ENCODE data around the gene ASTN2. TPM values are rescaled to one million over a fixed set of nuclear protein-coding genes. Genes with fewer than 3 reads are reported as not detected.

The ASTN2 gene
- total RNA-seq, 1 donor = 3.1 TPM

DNA sequence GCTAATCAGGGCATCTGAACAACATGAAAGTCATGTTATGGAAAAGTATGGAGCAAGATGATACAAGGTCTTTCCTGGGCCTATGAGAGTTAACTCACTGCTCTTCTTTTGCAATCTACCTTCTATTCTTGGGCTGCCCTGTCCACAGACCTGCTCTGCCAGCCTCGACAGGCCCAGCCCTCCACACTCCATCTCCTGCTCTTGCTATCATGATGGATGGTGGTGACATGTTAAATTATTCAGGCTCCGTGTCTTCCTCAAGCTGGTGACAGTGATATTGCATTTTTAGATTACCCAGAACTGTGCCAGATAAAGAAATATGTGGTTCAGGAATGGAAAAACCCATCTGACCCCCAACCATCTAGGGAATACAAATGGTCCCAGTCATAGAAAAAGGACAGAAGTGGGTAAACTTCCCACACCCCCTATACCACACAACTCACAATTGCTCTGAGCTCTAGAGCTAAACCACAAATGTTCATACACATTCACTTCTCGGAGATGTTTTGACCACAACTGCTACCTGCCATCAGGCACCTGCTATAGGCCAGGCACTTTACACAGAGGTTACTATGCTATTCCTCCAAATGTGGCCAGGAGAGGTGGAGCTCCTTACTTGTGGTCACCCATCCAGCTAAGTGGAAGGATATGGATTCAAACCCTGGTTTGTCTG lies 311.3 kb downstream of the ASTN2 start:
- Histone ChIP-seq H3K9me3 (ENCODE audit: low read depth, low read length) (no peaks in the 10 kb centered on the region), H3K4me1 (ENCODE audit: insufficient read depth, low read length) (no peaks in the 10 kb centered on the region), H3K4me3 (ENCODE audit: low read length) (no peak overlapping the region), H3K27me3 (ENCODE audit: insufficient read depth, low read length) (no peaks in the 10 kb centered on the region)

DNA sequence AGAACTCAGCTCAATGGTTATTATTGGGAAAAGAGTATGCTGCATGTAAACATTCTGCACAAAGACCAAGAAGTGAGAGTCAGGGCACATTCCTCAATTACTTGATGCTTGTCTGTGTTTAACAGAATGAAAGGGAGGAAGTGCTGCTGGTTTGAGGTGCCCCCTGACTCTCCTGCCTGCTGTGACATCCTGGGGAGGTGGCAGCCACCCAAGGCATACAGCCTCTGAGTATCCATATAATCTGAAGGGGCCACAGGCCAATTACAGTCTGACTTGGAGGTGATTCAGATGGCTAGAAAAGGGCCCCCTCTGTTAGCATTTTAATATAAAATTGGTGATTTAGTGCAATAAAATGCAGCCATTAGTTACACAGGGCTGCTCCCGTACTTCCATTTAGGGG lies 313.8 kb downstream of the ASTN2 start:
- Histone ChIP-seq H3K4me3 (ENCODE audit: low read length) (no peak overlapping the region), H3K27me3 (ENCODE audit: insufficient read depth, low read length) (no peaks in the 10 kb centered on the region), H3K4me1 (ENCODE audit: insufficient read depth, low read length) (no peaks in the 10 kb centered on the region), H3K9me3 (ENCODE audit: low read depth, low read length) (no peaks in the 10 kb centered on the region)

DNA sequence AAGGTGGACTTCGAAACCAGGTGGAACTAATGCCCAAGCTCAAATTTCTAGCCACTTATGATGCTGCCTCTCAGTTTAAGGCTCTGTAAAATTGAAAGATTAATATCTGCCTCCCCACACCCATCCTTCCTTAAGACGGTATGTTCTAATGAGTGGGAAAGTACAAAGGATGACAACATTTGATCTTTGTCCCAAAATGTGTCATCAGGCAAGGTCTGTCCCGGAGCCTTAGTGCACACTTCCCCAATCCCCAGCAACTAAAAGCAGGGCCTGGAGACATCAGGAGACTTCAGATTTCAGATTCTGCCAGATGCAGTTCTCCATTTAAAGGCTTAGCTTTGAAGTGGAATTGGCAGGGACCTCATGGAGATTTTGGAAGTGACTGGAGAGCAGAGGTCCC lies 316.5 kb downstream of the ASTN2 start:
- Histone ChIP-seq H3K4me3 (ENCODE audit: low read length) (no peak overlapping the region), H3K9me3 (ENCODE audit: low read depth, low read length) (no peaks in the 10 kb centered on the region), H3K4me1 (ENCODE audit: insufficient read depth, low read length) (no peaks in the 10 kb centered on the region), H3K27me3 (ENCODE audit: insufficient read depth, low read length) (no peaks in the 10 kb centered on the region)

DNA sequence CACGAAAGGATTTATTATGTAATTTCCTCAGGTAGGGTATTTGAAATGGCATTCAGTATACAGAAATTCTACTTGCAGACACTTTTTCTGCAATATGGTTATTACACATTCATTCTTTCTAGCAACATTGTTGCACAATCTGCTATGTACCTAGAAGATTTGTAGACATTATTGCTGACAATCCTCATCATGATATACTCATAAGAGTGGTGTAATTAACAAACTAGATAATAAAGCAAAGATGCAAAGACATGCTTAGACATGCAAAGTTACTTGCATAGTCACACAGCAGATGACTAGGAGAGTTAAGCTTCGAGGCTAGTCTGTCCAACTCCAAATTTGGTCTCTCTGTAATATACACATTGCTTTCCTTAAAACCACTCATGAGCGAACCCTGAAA lies 317.1 kb downstream of the ASTN2 start:
- no peak overlapping the region for H3K4me3 ChIP-seq (ENCODE audit: low read length)
- no peaks in the 10 kb centered on the region for H3K4me1 ChIP-seq (ENCODE audit: insufficient read depth, low read length)
- no peaks in the 10 kb centered on the region for H3K27me3 ChIP-seq (ENCODE audit: insufficient read depth, low read length)
- no peaks in the 10 kb centered on the region for H3K9me3 ChIP-seq (ENCODE audit: low read depth, low read length)

DNA sequence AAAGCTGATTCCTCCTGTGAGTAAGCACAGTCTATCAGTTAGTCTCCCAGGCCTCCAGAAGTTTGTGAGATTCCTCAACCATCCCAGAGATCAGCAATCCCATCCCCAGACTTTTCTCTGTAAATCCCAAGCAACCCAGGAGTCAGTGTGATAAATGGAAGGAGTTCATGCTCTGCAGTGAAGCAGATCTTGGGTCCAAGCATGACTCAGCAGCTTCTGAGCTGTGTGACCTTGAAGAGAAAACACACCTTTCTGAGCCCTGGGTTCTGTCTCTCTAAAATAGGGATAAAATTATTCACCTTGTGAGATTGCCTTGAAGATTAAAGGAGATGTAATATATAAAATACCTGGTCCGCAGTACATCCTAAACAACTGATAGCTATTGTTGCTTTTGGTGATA lies 318.7 kb downstream of the ASTN2 start:
- Histone ChIP-seq H3K9me3 (ENCODE audit: low read depth, low read length) (no peaks in the 10 kb centered on the region), H3K4me3 (ENCODE audit: low read length) (no peak overlapping the region), H3K4me1 (ENCODE audit: insufficient read depth, low read length) (no peaks in the 10 kb centered on the region), H3K27me3 (ENCODE audit: insufficient read depth, low read length) (no peaks in the 10 kb centered on the region)

DNA sequence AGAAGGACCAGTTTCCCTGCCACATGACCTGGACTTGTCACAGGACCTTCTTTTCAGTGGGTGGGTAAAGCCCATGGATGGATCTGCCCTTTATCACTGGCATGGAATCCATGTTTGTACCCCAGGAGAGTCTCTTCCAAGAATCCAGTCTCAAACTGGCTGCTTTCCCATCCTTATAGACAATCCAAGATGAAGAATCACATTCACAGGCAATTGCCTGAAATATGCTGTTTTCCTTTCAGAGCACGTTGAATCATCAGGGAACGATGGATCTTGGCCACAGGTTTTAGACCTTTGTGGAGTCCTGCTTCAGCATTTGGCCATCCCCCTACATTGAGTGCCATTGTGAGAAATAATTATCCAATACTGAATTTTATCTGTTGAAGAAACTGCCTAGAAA lies 319.8 kb downstream of the ASTN2 start:
- no peaks in the 10 kb centered on the region for H3K27me3 ChIP-seq (ENCODE audit: insufficient read depth, low read length)

DNA sequence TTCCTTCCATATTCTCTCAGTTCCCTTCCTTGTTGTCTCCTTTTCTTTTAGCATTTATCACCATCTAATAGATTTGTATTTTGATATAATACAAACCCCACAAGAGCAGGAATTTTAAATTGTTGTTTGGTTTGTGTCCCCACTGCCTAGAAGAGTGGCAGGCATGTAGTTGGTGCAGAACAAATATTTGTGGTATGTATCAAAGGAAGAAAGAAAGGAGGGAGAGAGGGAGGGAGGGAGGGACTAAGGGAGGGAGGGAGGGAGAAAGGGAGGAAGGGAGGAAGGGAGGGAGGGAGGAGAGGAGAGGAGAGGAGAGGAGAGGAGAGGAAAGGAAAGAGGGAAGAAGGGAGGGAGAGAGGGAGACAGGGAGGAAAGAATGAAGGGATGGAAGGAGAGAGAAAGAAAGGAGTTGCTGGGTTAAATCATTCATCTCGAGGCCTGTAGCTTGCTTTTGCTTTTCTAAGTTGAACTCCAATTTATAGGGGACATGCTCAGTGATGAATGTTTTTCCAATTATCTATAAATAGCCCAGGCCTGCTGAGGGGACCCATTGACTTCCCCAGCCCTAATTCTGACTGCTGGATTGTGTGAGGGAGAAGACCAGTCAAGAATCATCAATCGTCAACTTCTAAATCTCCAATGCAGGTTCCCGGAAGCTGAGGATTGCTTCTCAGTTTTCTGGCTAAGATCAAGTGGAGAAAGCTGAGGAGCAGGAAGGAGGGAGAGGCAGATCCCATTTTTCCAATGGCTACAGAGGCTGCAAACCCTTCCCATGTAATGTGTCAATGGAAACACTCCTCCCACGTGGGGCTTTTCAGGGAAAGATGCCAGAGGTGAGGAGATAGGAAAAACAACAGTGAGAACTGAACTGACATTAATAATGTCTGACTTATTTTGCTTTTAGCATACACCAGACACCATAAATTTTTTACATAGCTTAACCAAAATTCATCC lies 320.7 kb downstream of the ASTN2 start:
- H3K4me3 ChIP-seq (ENCODE audit: low read length) = no peak overlapping the region
- no peaks in the 10 kb centered on the region for H3K9me3 ChIP-seq (ENCODE audit: low read depth, low read length)
- H3K4me1 ChIP-seq (ENCODE audit: insufficient read depth, low read length) = no peaks in the 10 kb centered on the region
- no peaks in the 10 kb centered on the region for H3K27me3 ChIP-seq (ENCODE audit: insufficient read depth, low read length)

More for the DNA sequence above, 319.8 kb downstream of the ASTN2 start:
- H3K4me1 ChIP-seq (ENCODE audit: insufficient read depth, low read length) = no peaks in the 10 kb centered on the region
- H3K4me3 ChIP-seq (ENCODE audit: low read length) = no peak overlapping the region
- no peaks in the 10 kb centered on the region for H3K9me3 ChIP-seq (ENCODE audit: low read depth, low read length)

DNA sequence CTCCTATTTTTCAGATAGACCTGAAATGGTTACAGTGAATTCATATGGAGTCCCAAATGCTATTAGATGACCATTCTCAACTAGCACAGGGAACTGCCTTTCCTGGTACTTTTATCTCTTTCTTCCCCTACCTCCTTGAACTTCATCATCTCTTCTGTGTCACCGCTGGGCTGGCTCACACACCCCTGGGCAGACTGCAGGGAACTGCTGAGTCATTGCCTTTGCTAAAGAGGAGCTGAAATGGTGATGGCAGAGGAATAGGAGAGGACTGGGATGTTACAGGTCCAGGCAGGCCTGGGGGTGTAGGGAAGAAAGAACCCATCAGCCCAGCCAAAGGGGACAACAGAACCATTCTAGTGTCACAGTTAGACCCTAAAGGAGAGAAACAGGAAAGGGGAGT lies 322.3 kb downstream of the ASTN2 start:
- H3K4me1 ChIP-seq (ENCODE audit: insufficient read depth, low read length) = no peaks in the 10 kb centered on the region
- H3K27me3 ChIP-seq (ENCODE audit: insufficient read depth, low read length) = no peaks in the 10 kb centered on the region
- no peaks in the 10 kb centered on the region for H3K9me3 ChIP-seq (ENCODE audit: low read depth, low read length)

DNA sequence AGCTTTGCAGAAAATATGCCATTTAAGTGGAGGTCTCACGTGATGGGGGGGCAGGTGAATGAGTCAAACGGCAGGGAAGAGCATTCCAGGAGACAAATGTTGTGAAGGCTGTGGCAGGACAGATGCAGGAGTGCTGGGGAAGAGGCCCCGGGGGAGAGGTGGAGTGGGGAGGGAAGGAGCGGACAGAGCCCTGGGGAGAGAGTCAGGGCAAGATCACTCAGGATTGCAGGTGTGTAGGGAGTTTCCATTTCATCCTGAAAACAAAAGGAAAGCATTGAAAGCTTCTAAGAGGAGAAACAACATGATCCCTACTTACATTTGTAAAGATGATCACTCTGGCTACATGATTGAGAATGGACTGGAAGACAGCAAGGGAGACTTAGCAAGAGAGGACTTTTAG lies 323.3 kb downstream of the ASTN2 start:
- Histone ChIP-seq H3K4me3 (ENCODE audit: low read length) (no peak overlapping the region), H3K4me1 (ENCODE audit: insufficient read depth, low read length) (no peaks in the 10 kb centered on the region), H3K9me3 (ENCODE audit: low read depth, low read length) (no peaks in the 10 kb centered on the region), H3K27me3 (ENCODE audit: insufficient read depth, low read length) (no peaks in the 10 kb centered on the region)

More for the DNA sequence above, 322.3 kb downstream of the ASTN2 start:
- no peak overlapping the region for H3K4me3 ChIP-seq (ENCODE audit: low read length)

DNA sequence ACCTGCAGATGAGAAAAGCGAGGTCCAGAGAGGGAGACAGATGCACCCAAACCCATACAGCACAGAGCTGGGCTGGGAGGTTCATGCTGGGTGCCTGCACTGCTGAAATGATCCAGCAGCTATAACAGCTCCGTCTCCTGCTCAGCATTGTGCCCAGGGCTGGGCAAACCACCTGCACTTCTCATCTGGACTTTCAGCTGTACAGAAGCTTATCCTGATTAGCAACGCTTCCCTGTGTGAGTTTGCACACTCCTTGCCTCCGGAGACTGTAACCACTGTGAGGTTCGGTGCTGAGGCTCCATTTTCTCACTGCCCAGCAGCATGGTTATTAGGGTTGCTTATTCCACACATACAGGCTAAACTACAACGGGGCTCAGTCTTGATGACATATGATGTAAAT lies 326.1 kb downstream of the ASTN2 start:
- Histone ChIP-seq H3K4me3 (ENCODE audit: low read length) (no peak overlapping the region), H3K9me3 (ENCODE audit: low read depth, low read length) (no peaks in the 10 kb centered on the region), H3K27me3 (ENCODE audit: insufficient read depth, low read length) (no peaks in the 10 kb centered on the region), H3K4me1 (ENCODE audit: insufficient read depth, low read length) (no peaks in the 10 kb centered on the region)

DNA sequence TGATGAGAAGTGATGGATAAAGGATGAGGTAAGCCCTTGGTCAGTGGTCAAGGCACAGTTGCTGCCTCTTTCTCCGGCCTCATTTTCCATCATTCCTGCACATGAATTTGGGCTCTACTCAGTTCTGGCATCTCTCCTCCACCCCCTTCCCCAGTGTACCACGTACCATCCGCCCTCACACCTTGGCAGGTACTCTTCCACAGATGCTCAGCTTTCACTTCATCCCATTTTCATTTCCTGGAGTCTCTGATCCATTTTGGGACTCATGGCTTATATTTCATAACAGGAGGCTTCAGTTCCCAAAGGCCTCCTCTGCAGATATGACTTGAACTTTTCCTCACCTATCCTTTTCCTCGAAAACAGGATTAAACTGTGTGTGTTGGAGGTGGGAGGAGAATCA lies 326.7 kb downstream of the ASTN2 start:
- H3K4me3 ChIP-seq (ENCODE audit: low read length) = no peak overlapping the region
- no peaks in the 10 kb centered on the region for H3K9me3 ChIP-seq (ENCODE audit: low read depth, low read length)
- no peaks in the 10 kb centered on the region for H3K27me3 ChIP-seq (ENCODE audit: insufficient read depth, low read length)
- no peaks in the 10 kb centered on the region for H3K4me1 ChIP-seq (ENCODE audit: insufficient read depth, low read length)

DNA sequence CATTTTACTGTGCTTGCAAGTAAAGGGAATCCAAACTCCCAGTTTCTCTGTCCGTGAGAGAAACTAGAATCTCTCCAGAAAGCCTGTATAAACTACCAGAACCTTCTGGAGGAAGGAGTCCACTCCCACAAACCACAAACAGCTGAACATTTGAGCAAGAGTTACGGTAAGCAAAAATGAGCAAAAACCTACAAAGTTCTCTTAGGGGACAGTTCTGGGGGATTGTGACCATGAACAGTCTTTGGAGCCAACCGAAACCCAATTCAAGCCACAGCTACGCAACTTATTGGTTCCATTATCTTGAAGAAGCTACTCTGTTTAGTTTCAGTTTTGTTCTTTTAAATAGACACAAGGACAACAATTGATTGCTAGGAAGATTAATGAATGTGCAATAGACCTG lies 330.6 kb downstream of the ASTN2 start:
- Histone ChIP-seq H3K4me3 (ENCODE audit: low read length) (no peak overlapping the region), H3K27me3 (ENCODE audit: insufficient read depth, low read length) (no peaks in the 10 kb centered on the region), H3K4me1 (ENCODE audit: insufficient read depth, low read length) (no peaks in the 10 kb centered on the region), H3K9me3 (ENCODE audit: low read depth, low read length) (no peaks in the 10 kb centered on the region)

DNA sequence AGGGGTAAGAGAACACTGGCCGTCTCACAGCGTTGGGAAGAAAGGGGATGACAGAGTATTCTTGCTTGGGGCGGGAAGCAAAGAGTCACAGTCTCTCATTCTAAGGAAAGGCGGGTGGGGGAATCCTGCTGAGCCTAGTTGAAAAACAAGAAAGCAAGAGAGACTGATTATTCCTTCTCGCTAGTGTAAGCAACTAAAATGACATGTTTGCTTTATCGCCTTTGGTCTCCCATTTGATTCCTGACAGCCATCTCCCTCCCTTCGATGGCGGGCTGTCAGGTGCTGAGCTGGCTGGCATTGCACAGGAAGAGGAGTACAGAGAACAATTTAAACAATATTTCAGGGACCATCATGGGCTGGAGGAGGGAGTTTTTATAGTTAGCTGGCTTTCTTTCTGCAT lies 331.3 kb downstream of the ASTN2 start:
- Histone ChIP-seq H3K4me3 (ENCODE audit: low read length) (no peak overlapping the region), H3K27me3 (ENCODE audit: insufficient read depth, low read length) (no peaks in the 10 kb centered on the region), H3K4me1 (ENCODE audit: insufficient read depth, low read length) (no peaks in the 10 kb centered on the region), H3K9me3 (ENCODE audit: low read depth, low read length) (no peaks in the 10 kb centered on the region)

DNA sequence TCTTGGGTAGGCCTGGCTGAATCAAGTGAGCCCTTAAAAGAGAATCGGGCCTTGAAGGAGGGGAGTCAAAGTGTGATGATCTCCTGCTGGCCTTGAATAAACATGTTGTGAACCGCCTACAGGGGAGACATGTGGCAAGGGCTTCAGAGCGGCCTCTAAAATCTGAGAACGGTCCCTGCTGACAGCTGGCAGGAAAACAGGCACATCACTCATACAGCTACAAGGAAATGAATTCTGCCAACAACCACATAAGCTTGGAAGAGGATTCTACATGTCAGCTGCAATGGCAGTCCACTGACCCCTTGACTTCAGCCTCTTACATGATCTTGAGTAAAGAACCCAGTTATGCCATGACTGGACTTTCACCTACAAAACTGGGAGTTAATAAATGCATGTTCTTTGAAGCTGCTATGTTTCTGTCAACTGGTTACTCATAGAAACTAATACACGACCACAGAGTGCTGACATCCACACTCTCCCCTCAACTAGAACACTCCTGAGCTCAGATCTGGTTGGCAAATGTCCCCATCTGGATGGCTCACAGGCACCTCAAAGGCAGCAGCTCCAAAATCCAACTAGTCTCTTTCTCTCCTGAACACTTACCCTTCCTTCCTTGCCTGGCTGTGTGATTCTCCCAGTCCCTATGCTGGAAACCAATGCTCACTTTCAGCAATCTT lies 333.1 kb downstream of the ASTN2 start:
- H3K9me3 ChIP-seq (ENCODE audit: low read depth, low read length) = no peaks in the 10 kb centered on the region
- no peak overlapping the region for H3K4me3 ChIP-seq (ENCODE audit: low read length)
- no peaks in the 10 kb centered on the region for H3K4me1 ChIP-seq (ENCODE audit: insufficient read depth, low read length)
- H3K27me3 ChIP-seq (ENCODE audit: insufficient read depth, low read length) = no peaks in the 10 kb centered on the region

DNA sequence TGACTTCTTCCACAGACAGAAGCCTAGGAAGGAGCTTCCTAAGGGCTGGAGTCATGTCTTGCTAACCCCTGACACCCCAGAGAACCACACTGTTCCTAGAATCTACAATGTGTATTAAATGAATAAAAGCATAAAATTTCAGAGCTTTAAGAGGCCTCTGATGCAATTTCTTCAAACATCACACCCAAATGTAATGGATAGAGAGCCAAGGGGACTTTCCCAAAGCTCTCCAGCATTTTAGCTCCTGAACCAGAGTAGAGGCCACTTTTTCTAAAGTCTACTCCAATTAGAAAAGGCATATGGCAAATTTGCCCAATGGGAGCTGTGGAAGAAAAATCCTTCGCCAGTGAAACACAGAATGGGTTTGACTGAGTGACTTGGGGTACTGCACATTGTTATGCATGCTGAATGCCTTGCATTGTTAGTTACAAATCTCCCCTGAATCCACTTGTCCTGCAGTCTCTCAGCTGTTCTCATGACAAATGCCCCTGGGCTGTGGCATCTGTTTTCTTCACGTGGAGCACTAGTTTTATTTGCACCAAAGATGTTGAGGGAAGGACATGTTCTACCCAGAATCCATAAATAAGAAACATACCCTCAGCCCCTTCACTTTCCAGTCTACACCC lies 334.0 kb downstream of the ASTN2 start:
- Histone ChIP-seq H3K4me1 (ENCODE audit: insufficient read depth, low read length) (no peaks in the 10 kb centered on the region), H3K9me3 (ENCODE audit: low read depth, low read length) (no peaks in the 10 kb centered on the region), H3K27me3 (ENCODE audit: insufficient read depth, low read length) (no peaks in the 10 kb centered on the region), H3K4me3 (ENCODE audit: low read length) (no peak overlapping the region)

Measured in mononuclear cell (primary cell).